DMS153 treated with DMSO at 0.1 percent for 48 hours (cell line): ENCODE data around the gene GNLY.
"Not testable (repeated sequence)": the region's sequence is repeated elsewhere in the genome, so short reads cannot be mapped to it uniquely, and the experiment has no call there.

Experiments
- DNase-seq: peaks from one replicate; lab custom pipeline; 2025; ENCODE audit not compliant: unreplicated experiment; lab: John Stamatoyannopoulos, UW

GNLY gene

DNA sequence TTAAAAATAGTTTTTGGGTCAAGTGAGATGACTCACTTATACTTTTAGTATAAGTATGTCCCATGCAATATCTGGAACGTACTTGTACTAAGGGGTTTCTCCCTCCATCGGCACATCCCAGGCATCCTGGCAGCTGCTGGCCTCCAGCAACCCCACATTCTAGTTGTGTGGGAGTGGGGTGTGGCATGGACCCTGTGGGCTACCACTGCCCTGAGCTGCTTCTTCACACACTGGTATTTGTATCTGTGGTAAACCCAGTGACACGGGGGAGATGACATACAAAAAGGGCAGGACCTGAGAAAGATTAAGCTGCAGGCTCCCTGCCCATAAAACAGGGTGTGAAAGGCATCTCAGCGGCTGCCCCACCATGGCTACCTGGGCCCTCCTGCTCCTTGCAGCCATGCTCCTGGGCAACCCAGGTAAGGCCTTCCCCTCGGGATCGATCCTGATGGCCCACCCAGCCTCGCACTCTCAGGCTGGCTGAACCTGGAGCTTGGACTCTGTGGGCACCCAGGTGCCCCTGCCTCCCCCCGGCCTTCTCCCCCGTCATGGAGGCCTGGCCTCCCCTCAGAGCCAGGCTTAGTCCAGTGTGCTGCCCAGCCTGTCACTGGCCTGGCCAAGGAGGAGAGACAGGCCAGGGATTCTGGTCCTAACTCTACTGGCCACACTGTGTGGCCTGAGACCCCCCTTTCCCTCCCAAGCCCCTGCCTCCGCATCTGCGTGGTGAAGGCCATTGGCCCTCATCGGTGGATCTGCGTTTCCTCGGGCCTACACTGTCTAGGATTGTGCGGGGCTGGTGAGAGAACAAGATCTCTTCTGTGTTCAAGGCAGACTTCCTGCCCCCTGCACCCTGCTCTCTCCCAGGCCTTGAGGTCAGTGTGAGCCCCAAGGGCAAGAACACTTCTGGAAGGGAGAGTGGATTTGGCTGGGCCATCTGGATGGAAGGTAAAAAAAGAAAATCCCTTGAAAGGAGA is at the start of gene GNLY:
TSS of gene GNLY (plus strand) at position 307 of the 974 bp plus-strand sequence. CDS start at position 368, 61 bp downstream.
- DNase-seq, result no peak

GRCh38 chr2:85644909-85645308 is 49.2 kb upstream of the GNLY start:
- no peak for DNase-seq

DNA sequence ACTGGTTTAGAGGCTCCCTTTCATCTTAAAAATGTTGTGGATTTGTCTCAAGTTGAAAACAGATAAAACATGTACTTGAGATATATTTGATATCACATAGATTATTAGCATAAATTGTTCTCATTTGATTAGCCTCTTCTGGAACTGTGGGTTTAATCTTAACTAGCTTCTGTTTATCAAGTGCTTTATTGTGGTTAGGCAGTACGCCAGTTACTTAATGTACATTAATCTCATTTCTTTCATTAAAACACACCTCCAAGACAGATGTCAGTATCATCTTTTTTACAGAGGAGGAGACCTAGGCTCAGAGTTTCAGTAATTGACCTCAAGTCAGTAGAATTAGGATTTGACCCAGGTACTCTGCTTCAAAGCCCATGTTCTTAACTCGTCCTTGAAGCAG is 48.0 kb upstream of the GNLY start:
- no peak for DNase-seq

DNA sequence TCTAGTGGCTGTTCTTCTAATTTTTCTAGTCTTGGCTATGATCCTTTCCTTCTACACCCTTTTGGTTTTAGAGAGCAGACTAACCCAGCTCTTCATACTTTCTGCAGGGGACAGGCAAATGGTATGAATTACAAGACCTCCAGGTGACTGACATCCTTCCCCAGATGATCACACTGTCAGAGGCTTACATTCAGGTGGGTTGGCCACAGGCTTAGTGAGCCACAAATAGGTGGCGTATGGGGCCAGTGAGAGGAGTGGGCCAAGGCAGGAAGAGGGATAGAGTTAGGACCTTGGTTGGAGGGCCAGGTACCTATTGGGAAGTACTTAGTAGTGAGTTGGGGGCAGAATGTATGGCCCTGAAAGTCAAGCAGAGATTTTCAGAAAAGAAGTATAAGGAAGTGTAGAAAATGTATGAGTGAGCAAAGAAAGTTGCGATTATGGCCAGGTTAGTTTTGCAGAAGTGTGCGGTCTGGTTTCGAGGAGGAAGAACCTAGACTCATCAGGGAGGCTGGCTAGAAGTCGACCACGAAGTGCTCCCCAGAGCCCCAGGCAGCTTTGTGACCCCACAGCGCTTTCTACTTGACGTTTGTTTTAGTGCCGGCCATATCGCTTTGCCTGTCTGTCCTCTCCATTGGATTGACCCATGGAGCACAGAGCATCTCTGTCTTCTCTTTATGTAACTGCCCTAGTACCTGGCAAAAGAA is 46.2 kb upstream of the GNLY start:
- no peak for DNase-seq

DNA sequence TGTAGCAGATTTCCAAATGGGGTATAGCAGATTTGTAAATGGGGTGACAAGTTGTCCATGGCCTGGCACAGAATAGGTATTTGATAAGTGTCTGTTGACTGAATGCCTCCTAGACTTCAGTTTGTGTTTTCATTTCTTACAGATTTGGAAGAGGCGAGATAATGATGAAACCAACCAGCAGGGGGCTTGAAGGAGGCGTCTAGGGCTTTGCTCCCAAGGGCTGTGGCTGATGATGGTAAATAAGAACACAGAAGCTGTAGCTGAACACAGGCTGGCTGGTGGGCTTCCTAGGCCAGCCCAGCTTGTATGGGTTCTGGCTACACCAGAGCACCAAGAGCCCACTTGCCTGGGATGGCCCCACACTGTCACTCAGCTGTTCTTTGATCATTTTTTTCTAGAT is 45.5 kb upstream of the GNLY start:
- DNase-seq, result no peak

DNA sequence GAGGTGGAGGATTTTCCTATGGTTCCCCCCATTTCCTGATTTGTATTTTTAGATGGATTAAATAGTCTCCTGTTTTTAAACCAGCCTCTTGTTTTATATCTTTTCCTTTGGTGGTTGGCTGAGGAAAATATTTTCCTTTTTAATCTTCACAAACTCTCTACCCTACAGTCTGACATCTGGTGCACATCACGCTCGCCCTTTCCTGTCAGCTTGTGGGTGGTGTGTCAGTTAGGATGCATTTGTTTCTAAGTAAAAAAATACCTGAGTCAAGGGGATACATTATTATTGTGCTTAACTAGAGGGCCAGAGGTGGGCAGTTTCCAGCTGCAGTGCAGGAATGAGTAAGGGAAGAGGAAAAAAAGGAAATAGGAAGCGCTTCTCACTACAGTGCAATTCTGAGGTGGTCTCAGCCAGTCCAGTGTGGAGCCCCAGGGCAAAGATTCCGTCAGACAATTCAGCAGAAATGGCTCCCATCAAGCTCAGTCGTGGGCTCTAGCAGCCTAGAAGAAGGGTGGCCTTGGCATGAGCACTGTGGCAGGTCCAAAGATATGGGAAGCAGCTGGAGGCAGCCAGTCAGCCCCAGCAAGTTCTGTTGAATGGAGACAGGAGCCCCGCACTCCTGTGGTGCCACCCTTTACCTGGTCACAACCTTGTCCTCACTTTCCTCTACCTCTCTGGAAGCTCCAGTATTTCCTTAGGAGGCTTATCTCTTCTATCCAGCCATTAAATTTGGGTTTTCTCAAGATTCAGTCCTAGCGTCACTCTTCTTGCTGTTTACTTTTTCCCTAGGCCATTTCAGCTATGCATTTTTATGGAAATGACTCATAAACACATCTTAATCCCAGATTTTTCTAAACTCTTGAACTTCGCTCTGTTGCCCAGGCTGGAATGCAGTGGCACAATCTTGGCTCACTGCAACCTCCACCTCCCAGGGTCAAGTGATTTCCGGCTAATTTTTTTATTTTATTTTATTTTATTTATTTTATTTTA is 44.7 kb upstream of the GNLY start:
- DNase-seq, result no peak

GRCh38 chr2:85650456-85650855 is 43.7 kb upstream of the GNLY start:
- no peak for DNase-seq

DNA sequence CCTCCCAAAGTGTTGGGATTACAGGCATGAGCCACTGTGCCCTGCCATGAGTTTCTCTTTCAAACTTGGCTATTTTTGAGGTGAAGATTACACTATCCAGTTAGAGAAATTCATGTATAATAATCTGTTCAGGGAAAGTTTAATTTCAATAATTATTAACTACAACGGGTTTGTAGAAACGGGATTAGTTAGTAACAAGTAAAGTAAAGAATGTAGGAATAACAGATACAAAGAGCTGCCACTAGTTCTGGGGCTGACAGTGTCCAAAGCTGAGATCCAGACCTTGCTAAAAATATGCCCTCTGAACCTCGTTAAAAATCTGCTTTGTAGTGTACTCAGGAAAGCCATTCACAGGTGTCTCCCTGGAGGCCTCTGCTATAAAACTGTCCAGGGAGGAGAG is 43.1 kb upstream of the GNLY start:
- DNase-seq, result no peak

GRCh38 chr2:85652056-85652455 is 42.1 kb upstream of the GNLY start:
- no peak for DNase-seq

DNA sequence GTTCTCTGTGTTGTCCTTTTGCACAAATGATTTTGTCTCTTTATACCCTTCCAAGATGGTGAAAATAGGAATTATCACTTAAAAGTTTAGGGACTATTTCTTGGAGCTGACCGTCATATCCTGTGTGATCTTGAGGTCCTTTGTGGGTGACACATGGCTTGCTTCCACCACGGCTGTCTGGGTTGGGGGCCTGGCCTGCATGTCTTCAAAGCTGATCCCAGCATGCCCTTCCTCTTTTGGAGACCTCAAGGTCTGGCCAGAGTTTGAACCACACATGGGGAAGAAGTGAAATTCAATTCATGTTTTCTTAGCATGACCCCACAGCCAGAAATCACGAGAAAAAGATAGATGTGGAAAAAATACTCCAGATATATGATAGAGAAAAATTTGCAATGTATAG is 40.2 kb upstream of the GNLY start:
- no peak for DNase-seq

DNA sequence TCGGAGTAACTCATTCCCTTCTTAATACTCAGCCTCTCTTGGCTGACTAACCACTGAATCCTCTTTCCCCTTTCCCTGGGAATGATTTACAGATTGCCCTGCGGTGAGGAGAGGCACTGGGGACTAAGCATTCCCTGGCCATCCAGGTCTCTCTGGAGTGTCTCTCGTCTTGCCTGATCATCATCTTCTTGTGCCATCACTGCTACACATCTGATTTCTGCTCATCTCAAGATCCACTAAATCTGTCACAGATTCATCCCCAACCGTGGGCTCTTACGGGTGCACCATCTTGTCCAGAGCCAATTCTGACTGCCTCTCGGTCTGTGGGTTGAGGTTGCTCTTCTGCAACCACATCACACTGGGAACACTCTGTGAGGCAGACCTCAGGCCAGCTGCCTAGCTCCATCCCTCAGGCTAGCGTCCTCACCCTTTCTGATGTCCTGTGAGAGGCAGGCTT is 38.2 kb upstream of the GNLY start:
- no peak for DNase-seq

DNA sequence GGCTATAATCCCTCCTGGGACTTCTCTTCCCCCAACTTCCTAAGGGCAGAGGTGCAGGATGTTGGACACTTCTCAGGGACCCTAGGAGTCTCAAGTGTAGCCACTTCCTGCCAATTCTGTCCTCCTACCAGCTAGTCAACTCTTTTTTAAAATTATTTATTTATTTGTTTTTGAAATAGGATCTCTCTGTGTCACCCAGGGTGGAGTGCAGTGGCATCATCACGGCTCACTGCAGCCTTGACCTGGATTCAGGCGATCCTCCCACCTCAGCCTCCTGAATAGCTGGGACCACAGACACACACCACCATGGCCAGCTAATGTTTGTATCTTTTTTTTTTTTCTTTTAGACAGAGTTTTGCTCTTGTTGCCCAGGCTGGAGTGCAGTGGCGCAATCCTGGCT is 37.7 kb upstream of the GNLY start:
- no peak for DNase-seq

GRCh38 chr2:85657399-85657798 is 36.8 kb upstream of the GNLY start:
- not testable (repeated sequence) for DNase-seq

GRCh38 chr2:85659324-85659981 is 34.7 kb upstream of the GNLY start:
- no peak for DNase-seq

GRCh38 chr2:85660301-85660700 is 33.9 kb upstream of the GNLY start:
- DNase-seq, result not testable (repeated sequence)

DNA sequence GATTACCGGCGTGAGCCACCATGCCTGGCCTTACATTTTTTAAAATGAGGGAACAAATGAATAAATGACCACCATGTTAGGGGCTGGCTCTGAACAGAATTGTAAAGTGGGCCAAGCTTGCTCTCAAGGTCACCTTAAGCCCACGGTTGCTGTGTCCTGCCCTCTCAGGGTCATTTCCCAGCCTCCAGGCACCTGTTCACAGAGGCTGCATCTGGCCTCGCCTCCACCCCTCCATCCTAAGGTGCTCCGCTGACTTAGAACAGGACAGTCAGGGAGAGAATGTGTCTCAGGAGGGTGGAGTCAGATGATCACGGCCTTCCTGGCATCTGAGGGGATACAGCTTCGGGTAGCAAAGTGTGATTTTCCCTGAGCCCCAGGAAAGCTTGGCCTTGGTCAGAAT is 33.4 kb upstream of the GNLY start:
- DNase-seq, result no peak

DNA sequence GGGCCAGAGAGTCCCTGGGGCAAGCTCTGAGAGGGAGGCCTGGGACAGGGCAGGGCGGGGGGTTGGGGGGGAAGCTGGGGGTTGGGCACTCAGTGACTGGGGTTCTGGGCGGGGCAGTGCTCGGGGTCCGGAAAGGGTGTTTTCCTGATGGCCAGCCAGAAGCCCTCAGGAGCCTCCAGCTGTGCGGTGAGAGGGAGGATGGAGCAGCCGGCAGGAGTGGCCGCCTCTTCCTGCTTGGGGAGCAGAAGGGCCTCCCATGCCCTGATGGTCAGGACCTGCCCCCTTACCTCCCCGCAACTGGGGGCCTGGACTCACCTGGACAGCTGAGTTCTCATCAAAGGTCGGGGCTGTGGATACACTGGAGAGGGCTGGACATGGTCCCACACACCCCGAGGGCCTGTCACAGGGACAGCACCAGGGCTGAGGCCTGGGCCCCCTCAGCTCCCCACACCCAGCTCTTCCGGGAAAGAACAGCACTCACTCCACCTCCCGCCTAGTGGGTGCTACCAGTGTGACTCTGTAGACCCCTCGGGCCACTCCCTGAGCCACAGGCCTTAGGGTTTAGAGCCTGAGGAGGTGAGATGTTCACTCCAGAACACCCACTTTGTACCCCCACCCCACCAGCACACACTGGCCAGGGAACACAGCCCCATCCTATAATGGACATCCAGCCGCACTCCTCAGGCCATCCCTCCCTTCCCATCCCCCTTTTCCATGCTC is 32.9 kb upstream of the GNLY start:
- no peak for DNase-seq

DNA sequence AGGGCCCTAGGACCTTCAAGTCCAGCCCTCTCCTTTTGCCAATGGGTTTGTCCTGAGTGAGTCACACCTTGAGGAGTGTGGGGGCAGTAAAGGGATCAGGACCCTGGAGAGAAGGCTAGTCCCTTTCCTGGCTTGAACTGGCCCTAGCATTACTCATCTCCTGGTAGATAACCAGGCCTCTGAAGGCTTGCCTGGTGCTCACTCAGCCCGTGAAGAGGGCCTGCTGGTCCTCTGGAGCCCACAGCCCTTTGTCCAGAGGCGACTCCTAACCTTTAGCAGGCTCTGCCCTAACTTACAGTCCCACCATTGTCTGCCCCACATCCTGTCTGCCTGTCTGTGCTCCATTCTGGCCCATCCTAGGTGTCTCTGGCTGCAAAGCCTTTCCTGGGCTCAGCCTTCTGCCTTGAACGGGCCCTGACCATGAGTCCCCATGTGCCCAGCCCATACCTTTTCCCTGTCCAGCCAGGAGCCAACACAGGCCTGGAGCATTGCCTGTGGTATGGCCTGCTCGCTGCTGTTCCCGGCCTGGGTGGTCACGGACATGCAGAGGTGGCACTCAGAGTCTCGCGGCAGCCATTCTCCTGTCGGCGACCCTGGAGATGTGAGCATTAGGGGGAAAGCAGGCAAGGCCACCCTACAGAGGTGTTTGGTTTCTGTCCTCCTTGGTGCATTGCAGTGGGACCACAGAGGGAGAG is 31.1 kb upstream of the GNLY start:
- no peak for DNase-seq
